GM10266 (cell line): ENCODE data around the gene ZNF275.
A peak's percentile ranks its signal among the peaks of the same experiment; 100 is the strongest.
"Not testable (repeated sequence)": the region's sequence is repeated elsewhere in the genome, so short reads cannot be mapped to it uniquely, and the experiment has no call there.

Source experiments
- DNase-seq: peaks from one replicate; pipeline ENCODE4 v3.0.0; 2012; ENCODE audit errors: extremely low spot score
- CTCF ChIP-seq: IDR thresholded peaks from 2 replicates; pipeline ENCODE4 v1.5.1; 2012; ENCODE audit warnings: mild to moderate bottlenecking, low read depth; ENCODE audit not compliant: control insufficient read depth, insufficient read depth; ENCODE audit errors: missing control alignments

Gene ZNF275

GRCh38 chrX:153333821-153334653 lies at the start of gene ZNF275:
Gene ZNF275, plus strand, starts transcription at chrX:153334153. Its CDS starts 2,527 bp downstream, at chrX:153336680.
- DNase-seq, result peak; percentile 91
- no peak for TF ChIP-seq CTCF

- not testable (repeated sequence) for DNase-seq
These were observed 48.3 kb upstream of the ZNF275 start for GRCh38 chrX:153285678-153286077.

- DNase-seq, result not testable (repeated sequence)
These were observed 45.1 kb upstream of the ZNF275 start for GRCh38 chrX:153288807-153289206.

- not testable (repeated sequence) for DNase-seq
These were observed 40.4 kb upstream of the ZNF275 start for GRCh38 chrX:153293485-153294071.

- DNase-seq, result no peak
These were observed 36.6 kb upstream of the ZNF275 start for GRCh38 chrX:153297376-153297775.

GRCh38 chrX:153299855-153300254 lies 34.1 kb upstream of the ZNF275 start:
- no peak for DNase-seq
- no peak for TF ChIP-seq CTCF

More at GRCh38 chrX:153297376-153297775, 36.6 kb upstream of the ZNF275 start:
- no peak for TF ChIP-seq CTCF

- TF ChIP-seq CTCF, result no peak
- no peak for DNase-seq
These were observed 32.2 kb upstream of the ZNF275 start for GRCh38 chrX:153301746-153302145.

- TF ChIP-seq CTCF, result no peak
- DNase-seq, result no peak
These were observed 31.2 kb upstream of the ZNF275 start for GRCh38 chrX:153302796-153303195.
